ENCODE data around the gene TFPI.

DNA sequence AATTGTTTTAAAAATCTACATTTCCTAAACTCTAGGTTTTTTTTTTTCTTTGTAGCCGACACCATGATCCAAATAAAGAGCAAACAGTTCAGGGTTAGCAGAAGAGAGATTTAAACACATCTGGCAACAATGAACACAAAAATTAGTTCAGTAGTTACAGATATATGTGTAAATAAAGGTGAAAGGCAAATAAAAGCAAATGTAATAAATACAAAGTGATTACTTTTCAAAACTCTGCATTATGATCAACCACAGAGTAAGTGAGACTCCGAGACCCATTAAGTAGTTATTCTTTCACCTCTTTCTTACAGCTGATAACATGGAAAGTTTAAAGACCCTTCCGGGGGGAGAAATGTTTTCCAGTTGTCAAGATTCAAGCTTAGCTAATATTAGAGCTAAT is 106.9 kb downstream of the TFPI start:
- TF ChIP-seq, protein P1, sequence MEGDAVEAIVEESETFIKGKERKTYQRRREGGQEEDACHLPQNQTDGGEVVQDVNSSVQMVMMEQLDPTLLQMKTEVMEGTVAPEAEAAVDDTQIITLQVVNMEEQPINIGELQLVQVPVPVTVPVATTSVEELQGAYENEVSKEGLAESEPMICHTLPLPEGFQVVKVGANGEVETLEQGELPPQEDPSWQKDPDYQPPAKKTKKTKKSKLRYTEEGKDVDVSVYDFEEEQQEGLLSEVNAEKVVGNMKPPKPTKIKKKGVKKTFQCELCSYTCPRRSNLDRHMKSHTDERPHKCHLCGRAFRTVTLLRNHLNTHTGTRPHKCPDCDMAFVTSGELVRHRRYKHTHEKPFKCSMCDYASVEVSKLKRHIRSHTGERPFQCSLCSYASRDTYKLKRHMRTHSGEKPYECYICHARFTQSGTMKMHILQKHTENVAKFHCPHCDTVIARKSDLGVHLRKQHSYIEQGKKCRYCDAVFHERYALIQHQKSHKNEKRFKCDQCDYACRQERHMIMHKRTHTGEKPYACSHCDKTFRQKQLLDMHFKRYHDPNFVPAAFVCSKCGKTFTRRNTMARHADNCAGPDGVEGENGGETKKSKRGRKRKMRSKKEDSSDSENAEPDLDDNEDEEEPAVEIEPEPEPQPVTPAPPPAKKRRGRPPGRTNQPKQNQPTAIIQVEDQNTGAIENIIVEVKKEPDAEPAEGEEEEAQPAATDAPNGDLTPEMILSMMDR (IDR thresholded peaks at IDR 0.05; ENCODE audit: insufficient read depth, low read length, poor library complexity, severe bottlenecking) = no peak
- TF ChIP-seq EZH2phosphoT487 (conservative IDR thresholded peaks at IDR 0.05; ENCODE audit: low read length) = no peak

Data from SU-DHL-6 (cell line).